Adrenal gland (tissue), 12 donors: ENCODE data around the gene ZRANB1. TPM values are rescaled to one million over a fixed set of nuclear protein-coding genes. Genes with fewer than 3 reads are reported as not detected.

Experiments
- DNase-seq, 7 donors: peaks; one replicate each; pipeline ENCODE4 v3.0.0-alpha.2; 2019 to 2020
- H3K27ac ChIP-seq, 5 donors: fragments of 200-600 bp; sonication (generic) in 4 of 5; 1 replicate in 3 of 5; 2 replicates in 2 of 5; pipeline versions ENCODE4 v1.5.1 to v1.8.0; 2016 to 2020; ENCODE audit warnings: mild to moderate bottlenecking in 1 of 5
- H3K27me3 ChIP-seq: fragments of 200-600 bp; 2 replicates; pipeline ENCODE4 v1.8.0; 2021
- H3K36me3 ChIP-seq, 2 donors: fragments of 200-600 bp; replicated peaks in 1 of 2; 1 replicate in 1 of 2; 2 replicates in 1 of 2; pipeline versions ENCODE4 v1.5.1 to v1.8.0; 2018 to 2022
- H3K4me1 ChIP-seq, 2 donors: fragments of 200-600 bp; replicated peaks in 1 of 2; 1 replicate in 1 of 2; 2 replicates in 1 of 2; pipeline versions ENCODE4 v1.5.1 to v1.8.0; 2018 to 2021
- H3K4me3 ChIP-seq, 4 donors: fragments of 200-600 bp; sonication (generic) in 3 of 4; one replicate each; pipeline ENCODE4 v1.5.1; 2016 to 2018
- H3K9me3 ChIP-seq, 3 donors: fragments of 200-600 bp; sonication (generic) in 1 of 3; replicated peaks in 1 of 3; 1 replicate in 2 of 3; 2 replicates in 1 of 3; pipeline versions ENCODE4 v1.5.1 to v1.8.0; 2016 to 2021
- CTCF ChIP-seq, 6 experiments: fragments of 450-650 bp in 4 of 6; fragments of 200-600 bp in 2 of 6; sonication (generic) in 1 of 6; IDR thresholded peaks; 1 replicate in 5 of 6; 2 replicates in 1 of 6; pipeline versions ENCODE4 v1.5.1 to v1.8.0; 2016 to 2021; ENCODE audit warnings: antibody characterized with exemption in 6 of 6, mild to moderate bottlenecking in 2 of 6, moderate library complexity in 1 of 6
- POLR2A ChIP-seq, 2 donors: fragments of 450-650 bp; IDR thresholded peaks; one replicate each; pipeline ENCODE4 v1.6.1; 2017; ENCODE audit warnings: antibody characterized with exemption in 2 of 2, mild to moderate bottlenecking in 2 of 2, moderate library complexity in 1 of 2
- WGBS, 4 donors: extraction: QIAGEN DNeasy Blood & Tissue Kit in 2 of 4; methylation state at CpG; one replicate each; pipeline versions ENCODE4 v1.1.5 to v1.1.7; 2013 to 2017; 5-methylcytosine and 5-hydroxymethylcytosine counted together
- intact Hi-C, 2 donors: fragments of 100-400 bp; cut with DNase I; formaldehyde crosslinking; loops; one replicate each; pipeline versions ENCODE4 v1.14.1 to v1.15.0; 2022 to 2023
- polyA plus RNA-seq, 3 donors: library from polyadenylated mRNA; stranded (reverse); fragments of 200-250 nt in 2 of 3; fragments of 350-450 nt in 1 of 3; fragmentation: Illumina TruSeq in 1 of 3; extraction: RNeasy Lipid Tissue Mini Kit (QIAGEN cat#74804) in 1 of 3; gene quantifications; one replicate each; pipeline ENCODE4 v1.2.3, GENCODE V29; 2013 to 2014
- total RNA-seq, 9 donors: library from RNA; depleted of rRNA in 4 of 9; stranded (reverse); fragments of >200 nt in 4 of 9; fragments of 120-200 nt in 1 of 9; fragmentation: NEBNext Ultra II Directional in 1 of 9; extraction: Animal tissue kit (Norgen Biotek cat#: 25700) in 1 of 9; gene quantifications; one replicate each; pipeline versions ENCODE4 v1.1.0 to v1.2.4, GENCODE V29; 2013 to 2023
- donor health status: healthy with polysubstance abuse.
- donor health status: Bipolar disorder and iron deficiency.
- donor health status: DM: yes; HTN: yes; CAD: no.
- donor health status: DM: no; HTN: no; CAD: no.
- donor health status: DM: no; HTN: no; CAD: no.
- donor health status: DM: yes; HTN: yes; CAD: no.

The ZRANB1 gene
- total and polyA plus RNA-seq, 12 donors, result 20.2 to 64.7 (median 38.0) TPM

GRCh38 chr10:124936813-124937212, 5.1 kb upstream of the ZRANB1 start:
- Histone ChIP-seq H3K9me3 (no peaks in the 10 kb centered on the region), H3K27me3 (no peaks in the 10 kb centered on the region), H3K27ac (no peak overlapping the region), H3K4me3 (no peak overlapping the region), H3K36me3 (no peaks in the 10 kb centered on the region), H3K4me1 (peaks cover 5 to 41% of the 10 kb centered on the region in 2 donors)
- intact Hi-C loops, result no loop called here
- WGBS, 4 donors, result 93 to 95% (median 94%) methylated on average over 7 of the region's 7 CpGs
- TF ChIP-seq POLR2A (IDR thresholded peaks at IDR 0.05), result no peak
- TF ChIP-seq CTCF (IDR thresholded peaks at IDR 0.05), result no peak
- no peak for DNase-seq

- Histone ChIP-seq H3K4me3 (no peak overlapping the region), H3K4me1 (peaks cover 25 to 60% of the 10 kb centered on the region in 2 donors), H3K27me3 (no peaks in the 10 kb centered on the region), H3K27ac (no peak overlapping the region), H3K9me3 (no peaks in the 10 kb centered on the region), H3K36me3 (no peaks in the 10 kb centered on the region)
- 97 to 100% (median 98%) methylated on average over 1 of the region's 1 CpG for WGBS, 4 donors
- no peak for DNase-seq
- no peak for TF ChIP-seq CTCF (IDR thresholded peaks at IDR 0.05)
- no peak for TF ChIP-seq POLR2A (IDR thresholded peaks at IDR 0.05)
- intact Hi-C loops, result no loop called here
Observed at GRCh38 chr10:124939290-124939689, 2.6 kb upstream of the ZRANB1 start.

GRCh38 chr10:124942317-124943169, 620 bp downstream of the ZRANB1 start:
- Histone ChIP-seq H3K9me3 (no peaks in the 10 kb centered on the region), H3K36me3 (no peaks in the 10 kb centered on the region), H3K4me3 (peak overlapping the region in 1 of 4 donors; percentile 2), H3K4me1 (peaks cover 34 to 78% of the 10 kb centered on the region in 2 donors), H3K27me3 (no peaks in the 10 kb centered on the region), H3K27ac (peak overlapping the region in 4 of 5 donors; percentile 37 to 69 (median 58))
- intact Hi-C loops, result no loop called here
- no peak for DNase-seq
- no peak for TF ChIP-seq POLR2A (IDR thresholded peaks at IDR 0.05)
- TF ChIP-seq CTCF (IDR thresholded peaks at IDR 0.05), result no peak
- WGBS, 4 donors, result 31 to 38% (median 35%) methylated on average over 11 of the region's 11 CpGs

- DNase-seq, result no peak
- Histone ChIP-seq H3K4me1 (peaks cover 34 to 85% of the 10 kb centered on the region in 2 donors), H3K27me3 (no peaks in the 10 kb centered on the region), H3K27ac (peak overlapping the region in 4 of 5 donors; percentile 37 to 69 (median 58)), H3K4me3 (peak overlapping the region in 1 of 4 donors; percentile 2), H3K9me3 (no peaks in the 10 kb centered on the region), H3K36me3 (no peaks in the 10 kb centered on the region)
- TF ChIP-seq CTCF (IDR thresholded peaks at IDR 0.05), result no peak
- no peak for TF ChIP-seq POLR2A (IDR thresholded peaks at IDR 0.05)
- intact Hi-C loops, result no loop called here
- WGBS, 4 donors, result 69 to 72% (median 71%) methylated on average over 9 of the region's 9 CpGs
Observed at GRCh38 chr10:124943301-124944092, 1.6 kb downstream of the ZRANB1 start.
